SK-N-SH treated with all-trans-retinoic acid at 6 μM for 48 hours (cell line): Measurements from ENCODE around the gene NOX5.

Source experiments
- ATAC-seq: fragments of 200-7000 bp; cut with Tn5 transposase; 3 replicates; pipeline ENCODE4 v1.9.1; 2020; ENCODE audit warnings: mild to moderate bottlenecking, moderate library complexity
- ARNTL ChIP-seq: fragments of 450-650 bp; formaldehyde crosslinking; IDR thresholded peaks from 2 replicates; pipeline ENCODE4 v1.5.0; 2020; ENCODE audit warnings: low read depth, mild to moderate bottlenecking, moderate library complexity, borderline replicate concordance
- BACH2 ChIP-seq: fragments of 250-450 bp; sonication (Bioruptor Pico); IDR thresholded peaks from 2 replicates; pipeline ENCODE4 v1.9.0; 2021; ENCODE audit warnings: mild to moderate bottlenecking, borderline replicate concordance
- CSDC2 ChIP-seq: fragments of 250-450 bp; sonication (Bioruptor Pico); IDR thresholded peaks from 2 replicates; pipeline ENCODE4 v1.5.0; 2020; ENCODE audit warnings: mild to moderate bottlenecking, moderate library complexity
- ESRRG ChIP-seq: fragments of 250-450 bp; sonication (Bioruptor Pico); IDR thresholded peaks from 2 replicates; pipeline ENCODE4 v1.6.1; 2021; ENCODE audit warnings: mild to moderate bottlenecking
- GLIS3 ChIP-seq: fragments of 250-450 bp; sonication (Bioruptor Pico); IDR thresholded peaks from 2 replicates; pipeline ENCODE4 v1.5.0; 2020; ENCODE audit warnings: mild to moderate bottlenecking, moderate library complexity
- ISL1 ChIP-seq: fragments of 250-450 bp; sonication (Bioruptor Pico); IDR thresholded peaks from 2 replicates; pipeline ENCODE4 v2.1.2; 2022; ENCODE audit warnings: mild to moderate bottlenecking, moderate library complexity
- OSR1 ChIP-seq: fragments of 250-450 bp; sonication (Bioruptor Pico); IDR thresholded peaks from 2 replicates; pipeline ENCODE4 v1.8.0; 2022; ENCODE audit warnings: moderate library complexity, mild to moderate bottlenecking, inconsistent platforms
- PPARA ChIP-seq: fragments of 250-450 bp; sonication (Bioruptor Pico); IDR thresholded peaks from 2 replicates; pipeline ENCODE4 v1.5.0; 2020; ENCODE audit warnings: mild to moderate bottlenecking, borderline replicate concordance
- RARB ChIP-seq: fragments of 250-450 bp; sonication (Bioruptor Pico); IDR thresholded peaks from 2 replicates; pipeline ENCODE4 v1.8.0; 2021; ENCODE audit warnings: mild to moderate bottlenecking, moderate library complexity
- SNAI2 ChIP-seq: fragments of 250-450 bp; sonication (Bioruptor Pico); IDR thresholded peaks from 2 replicates; pipeline ENCODE4 v1.5.0; 2020; ENCODE audit warnings: mild to moderate bottlenecking, moderate library complexity
- TCF4 ChIP-seq: fragments of 250-450 bp; sonication (Bioruptor Pico); IDR thresholded peaks from 2 replicates; pipeline ENCODE4 v1.8.0; 2021; ENCODE audit warnings: mild to moderate bottlenecking, moderate library complexity, borderline replicate concordance
- TOX ChIP-seq: fragments of 250-450 bp; sonication (Bioruptor Pico); IDR thresholded peaks from 2 replicates; pipeline ENCODE4 v1.8.0; 2021; ENCODE audit warnings: mild to moderate bottlenecking, moderate library complexity, borderline replicate concordance
- ZC3H10 ChIP-seq: fragments of 250-450 bp; sonication (Bioruptor Pico); IDR thresholded peaks from 2 replicates; pipeline ENCODE4 v1.5.1; 2021; ENCODE audit warnings: mild to moderate bottlenecking, moderate library complexity
- ZFP3 ChIP-seq: fragments of 250-450 bp; sonication (Bioruptor Pico); IDR thresholded peaks from 2 replicates; pipeline ENCODE4 v1.5.0; 2020; ENCODE audit warnings: mild to moderate bottlenecking, moderate library complexity
- ZFP30 ChIP-seq: fragments of 450-650 bp; formaldehyde crosslinking; IDR thresholded peaks from 2 replicates; pipeline ENCODE4 v1.5.0; 2022; ENCODE audit warnings: mild to moderate bottlenecking, moderate library complexity
- ZNF565 ChIP-seq: fragments of 450-650 bp; formaldehyde crosslinking; conservative IDR thresholded peaks from 2 replicates; pipeline ENCODE4 v1.5.0; 2020; ENCODE audit warnings: low read depth, mild to moderate bottlenecking, moderate library complexity
- ZNF70 ChIP-seq: fragments of 450-650 bp; formaldehyde crosslinking; IDR thresholded peaks from 2 replicates; pipeline ENCODE4 v1.5.0; 2020; ENCODE audit warnings: mild to moderate bottlenecking, moderate library complexity
- ZNF8 ChIP-seq: fragments of 450-650 bp; formaldehyde crosslinking; IDR thresholded peaks from 2 replicates; pipeline ENCODE4 v1.5.0; 2020; ENCODE audit warnings: mild to moderate bottlenecking, moderate library complexity
- TF ChIP-seq, protein P1 (sequence below): fragments of 250-450 bp; sonication (Bioruptor Pico); IDR thresholded peaks from 2 replicates; pipeline ENCODE4 v1.8.0; 2021; ENCODE audit warnings: low read depth, mild to moderate bottlenecking, moderate library complexity, borderline replicate concordance
- TF ChIP-seq, protein P2 (sequence below): fragments of 250-450 bp; sonication (Bioruptor Pico); IDR thresholded peaks from 2 replicates; pipeline ENCODE4 v1.5.1; 2020; ENCODE audit warnings: low read depth, mild to moderate bottlenecking, moderate library complexity
- TF ChIP-seq, protein P3 (sequence below): fragments of 250-450 bp; sonication (Bioruptor Pico); IDR thresholded peaks from 2 replicates; pipeline ENCODE4 v1.5.1; 2021; ENCODE audit warnings: mild to moderate bottlenecking, moderate library complexity
- TF ChIP-seq, protein P4 (sequence below): fragments of 250-450 bp; sonication (Bioruptor Pico); IDR thresholded peaks from 2 replicates; pipeline ENCODE4 v1.8.0; 2020; ENCODE audit warnings: mild to moderate bottlenecking, moderate library complexity, borderline replicate concordance
- TF ChIP-seq, protein P5 (sequence below): fragments of 250-450 bp; sonication (Bioruptor Pico); IDR thresholded peaks from 2 replicates; pipeline ENCODE4 v1.5.0; 2020; ENCODE audit warnings: mild to moderate bottlenecking, moderate library complexity

Gene NOX5

DNA sequence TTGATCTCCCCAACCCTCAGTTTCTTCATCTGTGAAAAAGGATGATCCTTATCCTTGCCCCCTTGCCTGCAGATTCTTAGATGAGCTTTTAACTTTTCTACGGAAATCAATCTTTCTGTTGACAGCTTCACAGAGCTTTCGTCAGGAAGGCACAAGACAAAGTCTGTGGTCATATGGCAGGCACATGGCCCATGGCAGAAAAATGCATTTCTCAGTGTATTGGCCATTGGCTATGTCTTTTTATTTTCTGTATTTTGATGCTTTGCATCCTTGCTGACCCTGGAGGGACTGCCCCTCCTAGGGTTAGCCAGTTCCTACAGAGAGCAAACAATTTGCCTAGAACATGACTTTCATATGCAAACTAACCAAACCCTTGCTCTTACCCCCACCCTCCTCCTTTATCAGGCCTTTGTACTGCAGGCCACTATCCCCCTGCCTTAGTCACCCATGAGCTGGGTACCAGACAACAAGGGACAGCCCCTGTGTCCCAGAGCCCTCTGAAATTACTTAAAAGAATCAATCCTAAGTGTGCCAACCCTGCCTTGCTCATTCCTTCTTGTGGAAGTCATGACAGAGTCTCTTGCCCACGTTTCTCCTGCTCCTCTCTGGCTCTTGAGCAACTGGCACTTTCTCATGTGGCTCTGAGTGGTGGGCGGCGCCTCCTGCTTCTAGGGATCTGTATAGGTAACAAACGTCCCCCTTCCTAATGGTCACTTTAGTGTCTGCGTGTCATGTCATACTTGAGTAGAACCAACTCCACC is 24.1 kb upstream of the NOX5 start:
- ATAC-seq = no peak
- TF ChIP-seq ZC3H10 (CRISPR knock-in tag) = no peak
- TF ChIP-seq ZNF8 (CRISPR knock-in tag) = no peak
- no peak for TF ChIP-seq CSDC2 (CRISPR knock-in tag)
- no peak for TF ChIP-seq ZFP3 (CRISPR knock-in tag)
- no peak for TF ChIP-seq PPARA (CRISPR knock-in tag)
- TF ChIP-seq, protein P1, sequence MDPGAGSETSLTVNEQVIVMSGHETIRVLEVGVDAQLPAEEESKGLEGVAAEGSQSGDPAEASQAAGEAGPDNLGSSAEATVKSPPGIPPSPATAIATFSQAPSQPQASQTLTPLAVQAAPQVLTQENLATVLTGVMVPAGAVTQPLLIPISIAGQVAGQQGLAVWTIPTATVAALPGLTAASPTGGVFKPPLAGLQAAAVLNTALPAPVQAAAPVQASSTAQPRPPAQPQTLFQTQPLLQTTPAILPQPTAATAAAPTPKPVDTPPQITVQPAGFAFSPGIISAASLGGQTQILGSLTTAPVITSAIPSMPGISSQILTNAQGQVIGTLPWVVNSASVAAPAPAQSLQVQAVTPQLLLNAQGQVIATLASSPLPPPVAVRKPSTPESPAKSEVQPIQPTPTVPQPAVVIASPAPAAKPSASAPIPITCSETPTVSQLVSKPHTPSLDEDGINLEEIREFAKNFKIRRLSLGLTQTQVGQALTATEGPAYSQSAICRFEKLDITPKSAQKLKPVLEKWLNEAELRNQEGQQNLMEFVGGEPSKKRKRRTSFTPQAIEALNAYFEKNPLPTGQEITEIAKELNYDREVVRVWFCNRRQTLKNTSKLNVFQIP = no peak
- no peak for TF ChIP-seq TCF4 (CRISPR knock-in tag)
- no peak for TF ChIP-seq ZNF70 (CRISPR knock-in tag)
- no peak for TF ChIP-seq SNAI2 (CRISPR knock-in tag)
- no peak for TF ChIP-seq TOX (CRISPR knock-in tag)
- TF ChIP-seq BACH2 (CRISPR knock-in tag) = no peak

DNA sequence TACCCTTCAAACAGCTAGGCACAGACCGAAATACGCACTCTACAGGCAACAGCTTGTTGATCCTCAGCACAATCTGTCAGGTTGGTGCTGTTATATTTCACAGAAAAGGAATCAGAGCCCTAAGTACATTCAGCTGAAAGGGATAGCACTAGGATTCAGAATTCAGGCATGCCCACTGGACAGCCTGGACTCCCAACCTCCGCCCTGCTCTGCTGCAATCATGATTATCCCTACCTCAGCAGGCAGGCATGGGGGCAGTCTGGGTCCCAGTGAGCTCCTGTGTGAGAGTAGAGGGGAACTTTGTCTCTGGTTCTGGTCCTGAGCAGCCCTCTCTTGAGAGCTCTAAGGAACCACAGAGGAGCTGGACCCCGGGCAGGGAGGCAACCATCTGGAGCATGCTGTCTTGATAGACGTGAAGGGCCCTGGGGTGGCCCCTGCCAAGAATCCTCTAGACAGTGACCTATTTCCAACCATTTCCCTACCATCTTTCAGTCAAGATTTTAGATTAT is 23.4 kb upstream of the NOX5 start:
- no peak for ATAC-seq
- no peak for TF ChIP-seq PPARA (CRISPR knock-in tag)
- TF ChIP-seq RARB (CRISPR knock-in tag) = no peak
- TF ChIP-seq, protein P1 = no peak
- TF ChIP-seq ZNF8 (CRISPR knock-in tag) = no peak
- TF ChIP-seq, protein P2, sequence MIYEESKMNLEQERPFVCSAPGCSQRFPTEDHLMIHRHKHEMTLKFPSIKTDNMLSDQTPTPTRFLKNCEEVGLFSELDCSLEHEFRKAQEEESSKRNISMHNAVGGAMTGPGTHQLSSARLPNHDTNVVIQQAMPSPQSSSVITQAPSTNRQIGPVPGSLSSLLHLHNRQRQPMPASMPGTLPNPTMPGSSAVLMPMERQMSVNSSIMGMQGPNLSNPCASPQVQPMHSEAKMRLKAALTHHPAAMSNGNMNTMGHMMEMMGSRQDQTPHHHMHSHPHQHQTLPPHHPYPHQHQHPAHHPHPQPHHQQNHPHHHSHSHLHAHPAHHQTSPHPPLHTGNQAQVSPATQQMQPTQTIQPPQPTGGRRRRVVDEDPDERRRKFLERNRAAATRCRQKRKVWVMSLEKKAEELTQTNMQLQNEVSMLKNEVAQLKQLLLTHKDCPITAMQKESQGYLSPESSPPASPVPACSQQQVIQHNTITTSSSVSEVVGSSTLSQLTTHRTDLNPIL = no peak
- TF ChIP-seq ZNF70 (CRISPR knock-in tag) = no peak
- no peak for TF ChIP-seq ISL1
- TF ChIP-seq, protein P3, sequence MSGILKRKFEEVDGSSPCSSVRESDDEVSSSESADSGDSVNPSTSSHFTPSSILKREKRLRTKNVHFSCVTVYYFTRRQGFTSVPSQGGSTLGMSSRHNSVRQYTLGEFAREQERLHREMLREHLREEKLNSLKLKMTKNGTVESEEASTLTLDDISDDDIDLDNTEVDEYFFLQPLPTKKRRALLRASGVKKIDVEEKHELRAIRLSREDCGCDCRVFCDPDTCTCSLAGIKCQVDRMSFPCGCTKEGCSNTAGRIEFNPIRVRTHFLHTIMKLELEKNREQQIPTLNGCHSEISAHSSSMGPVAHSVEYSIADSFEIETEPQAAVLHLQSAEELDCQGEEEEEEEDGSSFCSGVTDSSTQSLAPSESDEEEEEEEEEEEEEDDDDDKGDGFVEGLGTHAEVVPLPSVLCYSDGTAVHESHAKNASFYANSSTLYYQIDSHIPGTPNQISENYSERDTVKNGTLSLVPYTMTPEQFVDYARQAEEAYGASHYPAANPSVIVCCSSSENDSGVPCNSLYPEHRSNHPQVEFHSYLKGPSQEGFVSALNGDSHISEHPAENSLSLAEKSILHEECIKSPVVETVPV (CRISPR knock-in tag) = no peak
- TF ChIP-seq ZC3H10 (CRISPR knock-in tag) = no peak
- no peak for TF ChIP-seq GLIS3
- no peak for TF ChIP-seq CSDC2 (CRISPR knock-in tag)
- TF ChIP-seq OSR1 (CRISPR knock-in tag) = no peak
- TF ChIP-seq ZFP30 (CRISPR knock-in tag) = no peak
- TF ChIP-seq ESRRG (CRISPR knock-in tag) = no peak
- TF ChIP-seq ARNTL (CRISPR knock-in tag) = no peak
- no peak for TF ChIP-seq ZFP3 (CRISPR knock-in tag)
- no peak for TF ChIP-seq ZNF565 (CRISPR knock-in tag)
- no peak for TF ChIP-seq TOX (CRISPR knock-in tag)
- TF ChIP-seq, protein P4, sequence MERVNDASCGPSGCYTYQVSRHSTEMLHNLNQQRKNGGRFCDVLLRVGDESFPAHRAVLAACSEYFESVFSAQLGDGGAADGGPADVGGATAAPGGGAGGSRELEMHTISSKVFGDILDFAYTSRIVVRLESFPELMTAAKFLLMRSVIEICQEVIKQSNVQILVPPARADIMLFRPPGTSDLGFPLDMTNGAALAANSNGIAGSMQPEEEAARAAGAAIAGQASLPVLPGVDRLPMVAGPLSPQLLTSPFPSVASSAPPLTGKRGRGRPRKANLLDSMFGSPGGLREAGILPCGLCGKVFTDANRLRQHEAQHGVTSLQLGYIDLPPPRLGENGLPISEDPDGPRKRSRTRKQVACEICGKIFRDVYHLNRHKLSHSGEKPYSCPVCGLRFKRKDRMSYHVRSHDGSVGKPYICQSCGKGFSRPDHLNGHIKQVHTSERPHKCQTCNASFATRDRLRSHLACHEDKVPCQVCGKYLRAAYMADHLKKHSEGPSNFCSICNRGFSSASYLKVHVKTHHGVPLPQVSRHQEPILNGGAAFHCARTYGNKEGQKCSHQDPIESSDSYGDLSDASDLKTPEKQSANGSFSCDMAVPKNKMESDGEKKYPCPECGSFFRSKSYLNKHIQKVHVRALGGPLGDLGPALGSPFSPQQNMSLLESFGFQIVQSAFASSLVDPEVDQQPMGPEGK (CRISPR knock-in tag) = no peak
- TF ChIP-seq, all 23 proteins: peak for 0

DNA sequence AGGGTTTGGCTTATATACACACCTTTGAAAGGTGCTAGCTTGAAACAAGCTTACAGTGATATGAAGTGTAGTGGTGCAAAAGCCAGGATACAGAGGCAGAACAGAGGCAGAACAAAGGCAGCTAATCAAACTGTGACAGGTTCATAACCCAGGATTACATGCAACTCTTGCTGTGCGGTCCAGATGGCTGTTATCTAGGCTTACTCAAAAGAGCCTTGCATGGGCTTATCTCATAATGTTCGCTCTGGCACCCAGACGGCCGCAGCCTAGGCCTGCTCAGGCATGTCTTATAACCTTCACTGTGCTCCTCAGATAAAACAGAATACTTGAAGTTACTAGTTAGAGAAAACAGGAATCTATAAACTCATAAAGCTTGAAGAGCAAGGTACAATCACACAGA is 22.8 kb upstream of the NOX5 start:
- ATAC-seq = no peak; the same call in 2 of the 3 replicates
- TF ChIP-seq, protein P5, sequence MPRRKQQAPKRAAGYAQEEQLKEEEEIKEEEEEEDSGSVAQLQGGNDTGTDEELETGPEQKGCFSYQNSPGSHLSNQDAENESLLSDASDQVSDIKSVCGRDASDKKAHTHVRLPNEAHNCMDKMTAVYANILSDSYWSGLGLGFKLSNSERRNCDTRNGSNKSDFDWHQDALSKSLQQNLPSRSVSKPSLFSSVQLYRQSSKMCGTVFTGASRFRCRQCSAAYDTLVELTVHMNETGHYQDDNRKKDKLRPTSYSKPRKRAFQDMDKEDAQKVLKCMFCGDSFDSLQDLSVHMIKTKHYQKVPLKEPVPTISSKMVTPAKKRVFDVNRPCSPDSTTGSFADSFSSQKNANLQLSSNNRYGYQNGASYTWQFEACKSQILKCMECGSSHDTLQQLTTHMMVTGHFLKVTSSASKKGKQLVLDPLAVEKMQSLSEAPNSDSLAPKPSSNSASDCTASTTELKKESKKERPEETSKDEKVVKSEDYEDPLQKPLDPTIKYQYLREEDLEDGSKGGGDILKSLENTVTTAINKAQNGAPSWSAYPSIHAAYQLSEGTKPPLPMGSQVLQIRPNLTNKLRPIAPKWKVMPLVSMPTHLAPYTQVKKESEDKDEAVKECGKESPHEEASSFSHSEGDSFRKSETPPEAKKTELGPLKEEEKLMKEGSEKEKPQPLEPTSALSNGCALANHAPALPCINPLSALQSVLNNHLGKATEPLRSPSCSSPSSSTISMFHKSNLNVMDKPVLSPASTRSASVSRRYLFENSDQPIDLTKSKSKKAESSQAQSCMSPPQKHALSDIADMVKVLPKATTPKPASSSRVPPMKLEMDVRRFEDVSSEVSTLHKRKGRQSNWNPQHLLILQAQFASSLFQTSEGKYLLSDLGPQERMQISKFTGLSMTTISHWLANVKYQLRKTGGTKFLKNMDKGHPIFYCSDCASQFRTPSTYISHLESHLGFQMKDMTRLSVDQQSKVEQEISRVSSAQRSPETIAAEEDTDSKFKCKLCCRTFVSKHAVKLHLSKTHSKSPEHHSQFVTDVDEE (CRISPR knock-in tag) = peak; percentile 81
- TF ChIP-seq ZNF8 (CRISPR knock-in tag) (no peak), TCF4 (CRISPR knock-in tag) (peak; percentile 71; the same call in 1 of the 2 replicates), ZFP3 (CRISPR knock-in tag) (no peak), ISL1 (0 out of 2 replicates have a peak, but pooled peaks have one; percentile 19)
- TF ChIP-seq, all 23 proteins: peak for 3
